K562 (cell line): ENCODE data around the gene HRG.

Experiments
- ARNT ChIP-seq, 2 experiments: fragments of 450-650 bp; IDR thresholded peaks; 2 replicates each; pipeline ENCODE4 v1.6.1; 2016; ENCODE audit warnings: mild to moderate bottlenecking in 1 of 2
- CAMTA2 ChIP-seq: fragments of 250-450 bp; sonication (Bioruptor Pico); conservative IDR thresholded peaks from 2 replicates; pipeline ENCODE4 v1.5.1; 2022
- EP300 ChIP-seq: IDR thresholded peaks from 2 replicates; pipeline ENCODE4 v1.6.1; 2012; ENCODE audit warnings: low read length, improper control_type of control experiment
- EZH2 ChIP-seq: IDR thresholded peaks from 2 replicates; pipeline ENCODE4 v1.6.1; 2012; ENCODE audit warnings: low read depth, mild to moderate bottlenecking, inconsistent platforms, low read length, borderline replicate concordance
- GABPA ChIP-seq: fragments of 200-800 bp; sonication (Bioruptor generic); conservative IDR thresholded peaks from 2 replicates; pipeline ENCODE4 v1.6.1; 2016; ENCODE audit warnings: low read depth, missing genetic modification characterization, missing compliant biosample characterization
- GATA2 ChIP-seq: sonication (generic); formaldehyde crosslinking; IDR thresholded peaks from 2 replicates; pipeline ENCODE4 v1.4.0; 2020; ENCODE audit warnings: mild to moderate bottlenecking, missing genetic modification reagents
- PHB2 ChIP-seq: fragments of 450-650 bp; IDR thresholded peaks from 2 replicates; pipeline ENCODE4 v1.6.1; 2017; ENCODE audit warnings: low read depth
- POLR2A ChIP-seq: fragments of 450-650 bp; conservative IDR thresholded peaks from 2 replicates; pipeline ENCODE4 v1.6.1; 2016
- XRCC3 ChIP-seq: fragments of 450-650 bp; IDR thresholded peaks from 2 replicates; pipeline ENCODE4 v1.6.1; 2017; ENCODE audit warnings: mild to moderate bottlenecking, moderate library complexity
- ZBTB17 ChIP-seq: fragments of 450-650 bp; formaldehyde crosslinking; IDR thresholded peaks from 2 replicates; pipeline ENCODE4 v1.4.0; 2020; ENCODE audit warnings: mild to moderate bottlenecking
- TF ChIP-seq, protein P1 (sequence below), 3 experiments: IDR thresholded peaks in 2 of 3; conservative IDR thresholded peaks in 1 of 3; 2 replicates each; pipeline ENCODE4 v1.5.1; 2011 to 2012; ENCODE audit warnings: low read length in 3 of 3, mild to moderate bottlenecking in 3 of 3, control low read depth in 2 of 3, improper control_type of control experiment in 1 of 3, inconsistent platforms in 1 of 3, low read depth in 1 of 3, mixed read lengths in 1 of 3, moderate library complexity in 1 of 3; ENCODE audit not compliant: insufficient read depth in 2 of 3

DNA sequence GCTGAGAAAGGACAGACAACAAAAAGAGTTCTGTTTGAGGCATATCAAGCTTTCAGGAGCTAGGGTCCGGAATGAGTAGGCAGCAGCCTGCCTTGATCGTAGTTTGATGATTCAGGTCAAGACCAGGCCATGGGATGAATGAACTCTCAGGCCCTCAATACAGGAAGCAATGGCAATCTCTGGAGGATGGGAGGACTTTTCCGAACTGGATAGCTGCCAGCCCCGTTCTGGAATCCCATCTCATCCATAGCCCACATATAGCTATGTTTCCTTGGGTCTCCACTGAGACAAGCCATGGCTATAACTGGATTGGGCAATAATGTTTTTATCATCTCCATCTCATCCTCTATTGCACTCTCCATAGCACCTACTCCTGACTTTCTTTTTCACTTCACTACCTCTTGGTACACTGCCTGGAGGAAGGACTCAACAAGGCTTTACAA, 40.2 kb upstream of the HRG start:
- TF ChIP-seq, protein P1, sequence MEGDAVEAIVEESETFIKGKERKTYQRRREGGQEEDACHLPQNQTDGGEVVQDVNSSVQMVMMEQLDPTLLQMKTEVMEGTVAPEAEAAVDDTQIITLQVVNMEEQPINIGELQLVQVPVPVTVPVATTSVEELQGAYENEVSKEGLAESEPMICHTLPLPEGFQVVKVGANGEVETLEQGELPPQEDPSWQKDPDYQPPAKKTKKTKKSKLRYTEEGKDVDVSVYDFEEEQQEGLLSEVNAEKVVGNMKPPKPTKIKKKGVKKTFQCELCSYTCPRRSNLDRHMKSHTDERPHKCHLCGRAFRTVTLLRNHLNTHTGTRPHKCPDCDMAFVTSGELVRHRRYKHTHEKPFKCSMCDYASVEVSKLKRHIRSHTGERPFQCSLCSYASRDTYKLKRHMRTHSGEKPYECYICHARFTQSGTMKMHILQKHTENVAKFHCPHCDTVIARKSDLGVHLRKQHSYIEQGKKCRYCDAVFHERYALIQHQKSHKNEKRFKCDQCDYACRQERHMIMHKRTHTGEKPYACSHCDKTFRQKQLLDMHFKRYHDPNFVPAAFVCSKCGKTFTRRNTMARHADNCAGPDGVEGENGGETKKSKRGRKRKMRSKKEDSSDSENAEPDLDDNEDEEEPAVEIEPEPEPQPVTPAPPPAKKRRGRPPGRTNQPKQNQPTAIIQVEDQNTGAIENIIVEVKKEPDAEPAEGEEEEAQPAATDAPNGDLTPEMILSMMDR (IDR thresholded peaks at IDR 0.05 in 2 of 3, conservative IDR thresholded peaks at IDR 0.05 in 1 of 3; ENCODE audit: insufficient read depth in 2 of 3, low read depth in 1 of 3, low read length in 3 of 3), result no peak
- TF ChIP-seq EZH2 (no peak), ZBTB17 (CRISPR knock-in tag) (no peak), GABPA (no peak), XRCC3 (no peak), EP300 (no peak), GATA2 (CRISPR knock-in tag) (no peak), ARNT (IDR thresholded peaks at IDR 0.05) (no peak), CAMTA2 (CRISPR knock-in tag) (no peak), PHB2 (no peak), POLR2A (no peak)
